Middle frontal gyrus (tissue), 1 donor: ENCODE data around the gene GRM2.
A peak's percentile ranks its signal among the peaks of the same experiment; 100 is the strongest.

Experiments used
- DNase-seq: peaks from one replicate; pipeline ENCODE4 v3.0.0-alpha.2; 2015; ENCODE audit warnings: low spot score; ENCODE audit errors: extremely low spot score

The GRM2 gene

GRCh38 chr3:51680196-51680595 lies 26.7 kb upstream of the GRM2 start:
- DNase-seq: no peak

GRCh38 chr3:51680663-51681230 lies 26.1 kb upstream of the GRM2 start:
- no peak for DNase-seq

- no peak for DNase-seq
Observed at GRCh38 chr3:51681453-51681852, 25.4 kb upstream of the GRM2 start.

- DNase-seq: peak; percentile 67
Observed at GRCh38 chr3:51682079-51682478, 24.8 kb upstream of the GRM2 start.

- no peak for DNase-seq
Observed at GRCh38 chr3:51682526-51682925, 24.3 kb upstream of the GRM2 start.

GRCh38 chr3:51683566-51683965 lies 23.3 kb upstream of the GRM2 start:
- no peak for DNase-seq

GRCh38 chr3:51684971-51685751 lies 21.7 kb upstream of the GRM2 start:
- DNase-seq: no peak

- no peak for DNase-seq
Observed at GRCh38 chr3:51686056-51686455, 20.8 kb upstream of the GRM2 start.

- DNase-seq: no peak
Observed at GRCh38 chr3:51686512-51687215, 20.2 kb upstream of the GRM2 start.

GRCh38 chr3:51687431-51688205 lies 19.2 kb upstream of the GRM2 start:
- DNase-seq: no peak

- DNase-seq: no peak
Observed at GRCh38 chr3:51688206-51688600, 18.7 kb upstream of the GRM2 start.

GRCh38 chr3:51691021-51691420 lies 15.8 kb upstream of the GRM2 start:
- no peak for DNase-seq

- DNase-seq: no peak
Observed at GRCh38 chr3:51691949-51692348, 14.9 kb upstream of the GRM2 start.

GRCh38 chr3:51692980-51693395 lies 13.9 kb upstream of the GRM2 start:
- DNase-seq: no peak

- peak; percentile 50 for DNase-seq
Observed at GRCh38 chr3:51696954-51697353, 9.9 kb upstream of the GRM2 start.

GRCh38 chr3:51698209-51698608 lies 8.7 kb upstream of the GRM2 start:
- DNase-seq: no peak

GRCh38 chr3:51700403-51700802 lies 6.5 kb upstream of the GRM2 start:
- no peak for DNase-seq

GRCh38 chr3:51702156-51702555 lies 4.7 kb upstream of the GRM2 start:
- DNase-seq: no peak

- no peak for DNase-seq
Observed at GRCh38 chr3:51703068-51703760, 3.7 kb upstream of the GRM2 start.

- no peak for DNase-seq
Observed at GRCh38 chr3:51703761-51704510, 2.9 kb upstream of the GRM2 start.
